PC-9 (cell line): Measurements from ENCODE around the gene SMTNL2. TPM values are rescaled to one million over a fixed set of nuclear protein-coding genes. Genes with fewer than 3 reads are reported as not detected.

Experiments
- BruUV-seq: library from RNA; stranded (reverse); fragments of 400-500 nt; replicated peaks from 2 replicates; lab custom pipeline; 2021; lab: Mats Ljungman, UMichigan
- CTCF ChIA-PET: fragments of 300-600 bp; sonication (Branson Sonifier 250); formaldehyde crosslinking; loops from one replicate; lab custom pipeline; 2022; ENCODE audit warnings: antibody characterized with exemption; lab: Charles Lee
- POLR2A ChIA-PET: fragments of 300-600 bp; sonication (Branson Sonifier 250); formaldehyde crosslinking; loops from one replicate; lab custom pipeline; 2022; ENCODE audit warnings: antibody characterized with exemption; ENCODE audit not compliant: unreplicated experiment; lab: Charles Lee
- DNase-seq, 2 experiments: peaks; one replicate each; pipeline versions ENCODE4 v3.0.0 to v3.0.0-alpha.2; 2015 to 2022; ENCODE audit warnings: mixed read lengths in 1 of 2
- H2AFZ ChIP-seq: fragments of 200-600 bp; sonication (generic); 2 replicates; pipeline ENCODE4 v1.8.1; 2017; ENCODE audit warnings: antibody characterized with exemption
- H3F3A ChIP-seq: fragments of 200-600 bp; sonication (generic); 2 replicates; pipeline ENCODE4 v1.8.1; 2017; ENCODE audit warnings: antibody characterized with exemption, mild to moderate bottlenecking, low read depth; ENCODE audit not compliant: insufficient read depth
- H3K27ac ChIP-seq: fragments of 200-600 bp; sonication (generic); 2 replicates; pipeline ENCODE4 v1.6.1; 2016; ENCODE audit warnings: mixed run types
- H3K27me3 ChIP-seq: fragments of 200-600 bp; sonication (generic); 2 replicates; pipeline ENCODE4 v1.6.1; 2016; ENCODE audit warnings: low read depth, mixed run types; ENCODE audit not compliant: insufficient read depth
- H3K36me3 ChIP-seq: fragments of 200-600 bp; sonication (generic); 2 replicates; pipeline ENCODE4 v1.6.1; 2016; ENCODE audit warnings: low read depth, mixed run types
- H3K4me1 ChIP-seq: fragments of 200-600 bp; sonication (generic); replicated peaks from 2 replicates; pipeline ENCODE4 v1.6.1; 2016; ENCODE audit warnings: mixed run types; ENCODE audit not compliant: insufficient read depth
- H3K4me2 ChIP-seq: fragments of 200-600 bp; sonication (generic); 2 replicates; pipeline ENCODE4 v1.6.1; 2017; ENCODE audit warnings: mixed run types
- H3K4me3 ChIP-seq: fragments of 200-600 bp; sonication (generic); 2 replicates; pipeline ENCODE4 v1.6.1; 2016; ENCODE audit warnings: mixed run types
- H3K79me2 ChIP-seq: fragments of 200-600 bp; sonication (generic); 2 replicates; pipeline ENCODE4 v1.6.1; 2017; ENCODE audit warnings: low read depth, mixed run types
- H3K9me2 ChIP-seq: fragments of 200-600 bp; sonication (generic); 2 replicates; pipeline ENCODE4 v1.8.1; 2017; ENCODE audit warnings: mild to moderate bottlenecking; ENCODE audit not compliant: insufficient read depth
- H3K9me3 ChIP-seq: fragments of 200-600 bp; sonication (generic); 2 replicates; pipeline ENCODE4 v1.8.1; 2016; ENCODE audit warnings: low read depth; ENCODE audit not compliant: insufficient read depth
- H4K20me1 ChIP-seq: fragments of 200-600 bp; sonication (generic); 2 replicates; pipeline ENCODE4 v1.8.1; 2017; ENCODE audit not compliant: insufficient read depth
- CTCF ChIP-seq: fragments of 200-600 bp; sonication (generic); conservative IDR thresholded peaks from 2 replicates; pipeline ENCODE4 v1.6.1; 2017; ENCODE audit warnings: mixed run types, antibody characterized with exemption, mild to moderate bottlenecking, moderate library complexity
- EZH2 ChIP-seq: fragments of 200-600 bp; sonication (generic); IDR thresholded peaks from 2 replicates; pipeline ENCODE4 v1.8.0; 2017; ENCODE audit warnings: antibody characterized with exemption, low read depth
- intact Hi-C: fragments of 100-400 bp; cut with micrococcal nuclease; formaldehyde crosslinking; loops from one replicate; pipeline ENCODE4 v1.10.0; 2022; ENCODE audit not compliant: unreplicated experiment
- total RNA-seq: library from RNA; stranded (reverse); gene quantifications from 2 replicates; pipeline ENCODE4 v1.2.3, GENCODE V29; 2021

SMTNL2 gene
- total RNA-seq, 1 experiment from 2014 or later = not detected

- POLR2A ChIA-PET = no interaction called here
- no peaks in the 10 kb centered on the region for H3K79me2 ChIP-seq
- TF ChIP-seq EZH2 (no peak), CTCF (no peak)
- no peaks in the 10 kb centered on the region for H3K9me2 ChIP-seq
- H3K27me3 ChIP-seq = peaks cover 42% of the 10 kb centered on the region
- H3K27ac ChIP-seq = no peak overlapping the region
- peaks cover 13% of the 10 kb centered on the region; the same call in 1 of the 2 replicates for H3F3A ChIP-seq
- peaks cover 16% of the 10 kb centered on the region for H3K4me1 ChIP-seq
- no peaks in the 10 kb centered on the region for H3K36me3 ChIP-seq
- CTCF ChIA-PET = no interaction called here
- H4K20me1 ChIP-seq = no peaks in the 10 kb centered on the region
- H2AFZ ChIP-seq = no peak overlapping the region
- H3K9me3 ChIP-seq = no peaks in the 10 kb centered on the region
- no TSS peak for BruUV-seq
- intact Hi-C loops = no loop called here
- no peak for DNase-seq
- H3K4me2 ChIP-seq = no peak overlapping the region
- H3K4me3 ChIP-seq = no peak overlapping the region
Measured at GRCh38 chr17:4596636-4597380, 12.5 kb downstream of the SMTNL2 start.

- Histone ChIP-seq H3K79me2 (no peaks in the 10 kb centered on the region), H3K36me3 (no peaks in the 10 kb centered on the region), H4K20me1 (no peaks in the 10 kb centered on the region), H3K27me3 (peaks cover 32% of the 10 kb centered on the region), H3K4me2 (no peak overlapping the region), H3K4me3 (no peak overlapping the region), H3F3A (peaks cover 13% of the 10 kb centered on the region; the same call in 1 of the 2 replicates), H3K9me3 (no peaks in the 10 kb centered on the region), H3K9me2 (no peaks in the 10 kb centered on the region), H3K4me1 (peaks cover 16% of the 10 kb centered on the region), H2AFZ (no peak overlapping the region), H3K27ac (no peak overlapping the region)
- CTCF ChIA-PET = interaction anchor here (0.7 to 1.0 kb wide), 2 partner anchors 39 to 177 kb away, joined by 8 read pairs; no protein-coding TSS in a partner anchor
- no peak for TF ChIP-seq CTCF
- TF ChIP-seq EZH2 = no peak
- POLR2A ChIA-PET = no interaction called here
- no peak for DNase-seq
- intact Hi-C loops = no loop called here
- no TSS peak for BruUV-seq
Measured at GRCh38 chr17:4597975-4598374, 13.6 kb downstream of the SMTNL2 start.

GRCh38 chr17:4598776-4599504 lies 14.6 kb downstream of the SMTNL2 start:
- Histone ChIP-seq H3K79me2 (no peaks in the 10 kb centered on the region), H3K4me2 (no peak overlapping the region), H3K9me3 (no peaks in the 10 kb centered on the region), H3K4me1 (peaks cover 16% of the 10 kb centered on the region), H2AFZ (no peak overlapping the region), H4K20me1 (no peaks in the 10 kb centered on the region), H3K9me2 (no peaks in the 10 kb centered on the region), H3F3A (peaks cover 13% of the 10 kb centered on the region; the same call in 1 of the 2 replicates), H3K27ac (no peak overlapping the region), H3K36me3 (no peaks in the 10 kb centered on the region), H3K4me3 (no peak overlapping the region), H3K27me3 (peaks cover 31% of the 10 kb centered on the region)
- ChIA-PET CTCF (interaction anchor here (0.6 to 1.0 kb wide), 4 partner anchors 38 to 465 kb away, joined by 4 to 9 read pairs (median 8); no protein-coding TSS in a partner anchor), POLR2A (no interaction called here)
- DNase-seq = no peak
- intact Hi-C loops = no loop called here
- TF ChIP-seq CTCF (no peak), EZH2 (no peak)
- no TSS peak for BruUV-seq
